Liver (tissue), 3 donors: ENCODE measurements around the gene PELI2.

ENCODE experiments used
- FOXA1 ChIP-seq: IDR thresholded peaks from 2 replicates; pipeline ENCODE4 v1.6.1; 2016; ENCODE audit warnings: antibody characterized with exemption
- GABPA ChIP-seq, 2 donors: IDR thresholded peaks in 1 of 2; conservative IDR thresholded peaks in 1 of 2; 2 replicates each; pipeline ENCODE4 v1.6.1; 2016; ENCODE audit warnings: antibody characterized with exemption in 2 of 2, mild to moderate bottlenecking in 1 of 2, moderate library complexity in 1 of 2
- HNF4A ChIP-seq, 2 donors: conservative IDR thresholded peaks; 2 replicates each; pipeline ENCODE4 v1.6.1; 2016; ENCODE audit warnings: antibody characterized with exemption in 2 of 2, mild to moderate bottlenecking in 2 of 2
- NR2F2 ChIP-seq: IDR thresholded peaks from 2 replicates; pipeline ENCODE4 v1.6.1; 2016; ENCODE audit warnings: antibody characterized with exemption
- RAD21 ChIP-seq, 2 donors: IDR thresholded peaks; 2 replicates each; pipeline ENCODE4 v1.6.1; 2016; ENCODE audit warnings: antibody characterized with exemption in 2 of 2, mild to moderate bottlenecking in 2 of 2
- SP1 ChIP-seq: IDR thresholded peaks from 2 replicates; pipeline ENCODE4 v1.6.1; 2018; ENCODE audit warnings: antibody characterized with exemption, mild to moderate bottlenecking
- TAF1 ChIP-seq: conservative IDR thresholded peaks from 2 replicates; pipeline ENCODE4 v1.6.1; 2016; ENCODE audit warnings: antibody characterized with exemption, mild to moderate bottlenecking
- TF ChIP-seq, protein P1 (sequence below): fragments of 150-350 bp; IDR thresholded peaks from 2 replicates; pipeline ENCODE4 v1.5.1; 2017; ENCODE audit warnings: improper control_type of control experiment, low read depth, low read length; ENCODE audit not compliant: missing input control
- TF ChIP-seq, protein P2 (sequence below): IDR thresholded peaks from 2 replicates; pipeline ENCODE4 v1.6.1; 2016; ENCODE audit warnings: antibody characterized with exemption
- TF ChIP-seq, protein P3 (sequence below): IDR thresholded peaks from 2 replicates; pipeline ENCODE4 v1.6.1; 2016; ENCODE audit warnings: antibody characterized with exemption, mild to moderate bottlenecking
- donor health status: healthy.
- donor health status: healthy.

DNA sequence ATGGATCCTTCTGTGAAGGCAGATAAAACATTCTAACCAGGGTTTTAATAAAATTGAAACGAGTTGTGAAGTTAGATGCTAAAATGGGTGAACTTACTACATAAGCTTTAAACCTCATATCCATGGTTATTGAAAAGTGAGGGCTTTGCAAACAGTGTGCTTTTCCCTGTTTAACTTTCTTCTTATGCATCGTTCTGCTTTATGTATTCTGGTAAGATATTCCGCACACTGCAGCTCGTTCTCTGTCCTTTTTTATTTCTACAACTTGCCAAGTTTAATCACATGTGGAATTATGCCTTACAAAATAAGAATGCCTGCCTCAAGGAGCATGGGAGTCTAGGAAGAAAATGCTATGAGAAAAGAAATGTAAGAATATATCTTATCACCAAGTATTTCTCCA, 30.9 kb downstream of the PELI2 start:
- no peak for TF ChIP-seq HNF4A (conservative IDR thresholded peaks at IDR 0.05)
- TF ChIP-seq, protein P1, sequence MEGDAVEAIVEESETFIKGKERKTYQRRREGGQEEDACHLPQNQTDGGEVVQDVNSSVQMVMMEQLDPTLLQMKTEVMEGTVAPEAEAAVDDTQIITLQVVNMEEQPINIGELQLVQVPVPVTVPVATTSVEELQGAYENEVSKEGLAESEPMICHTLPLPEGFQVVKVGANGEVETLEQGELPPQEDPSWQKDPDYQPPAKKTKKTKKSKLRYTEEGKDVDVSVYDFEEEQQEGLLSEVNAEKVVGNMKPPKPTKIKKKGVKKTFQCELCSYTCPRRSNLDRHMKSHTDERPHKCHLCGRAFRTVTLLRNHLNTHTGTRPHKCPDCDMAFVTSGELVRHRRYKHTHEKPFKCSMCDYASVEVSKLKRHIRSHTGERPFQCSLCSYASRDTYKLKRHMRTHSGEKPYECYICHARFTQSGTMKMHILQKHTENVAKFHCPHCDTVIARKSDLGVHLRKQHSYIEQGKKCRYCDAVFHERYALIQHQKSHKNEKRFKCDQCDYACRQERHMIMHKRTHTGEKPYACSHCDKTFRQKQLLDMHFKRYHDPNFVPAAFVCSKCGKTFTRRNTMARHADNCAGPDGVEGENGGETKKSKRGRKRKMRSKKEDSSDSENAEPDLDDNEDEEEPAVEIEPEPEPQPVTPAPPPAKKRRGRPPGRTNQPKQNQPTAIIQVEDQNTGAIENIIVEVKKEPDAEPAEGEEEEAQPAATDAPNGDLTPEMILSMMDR, result no peak
- TF ChIP-seq, protein P2, sequence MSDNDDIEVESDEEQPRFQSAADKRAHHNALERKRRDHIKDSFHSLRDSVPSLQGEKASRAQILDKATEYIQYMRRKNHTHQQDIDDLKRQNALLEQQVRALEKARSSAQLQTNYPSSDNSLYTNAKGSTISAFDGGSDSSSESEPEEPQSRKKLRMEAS, result no peak
- no peak for TF ChIP-seq GABPA (IDR thresholded peaks at IDR 0.05 in 1 of 2, conservative IDR thresholded peaks at IDR 0.05 in 1 of 2)
- TF ChIP-seq, protein P3, sequence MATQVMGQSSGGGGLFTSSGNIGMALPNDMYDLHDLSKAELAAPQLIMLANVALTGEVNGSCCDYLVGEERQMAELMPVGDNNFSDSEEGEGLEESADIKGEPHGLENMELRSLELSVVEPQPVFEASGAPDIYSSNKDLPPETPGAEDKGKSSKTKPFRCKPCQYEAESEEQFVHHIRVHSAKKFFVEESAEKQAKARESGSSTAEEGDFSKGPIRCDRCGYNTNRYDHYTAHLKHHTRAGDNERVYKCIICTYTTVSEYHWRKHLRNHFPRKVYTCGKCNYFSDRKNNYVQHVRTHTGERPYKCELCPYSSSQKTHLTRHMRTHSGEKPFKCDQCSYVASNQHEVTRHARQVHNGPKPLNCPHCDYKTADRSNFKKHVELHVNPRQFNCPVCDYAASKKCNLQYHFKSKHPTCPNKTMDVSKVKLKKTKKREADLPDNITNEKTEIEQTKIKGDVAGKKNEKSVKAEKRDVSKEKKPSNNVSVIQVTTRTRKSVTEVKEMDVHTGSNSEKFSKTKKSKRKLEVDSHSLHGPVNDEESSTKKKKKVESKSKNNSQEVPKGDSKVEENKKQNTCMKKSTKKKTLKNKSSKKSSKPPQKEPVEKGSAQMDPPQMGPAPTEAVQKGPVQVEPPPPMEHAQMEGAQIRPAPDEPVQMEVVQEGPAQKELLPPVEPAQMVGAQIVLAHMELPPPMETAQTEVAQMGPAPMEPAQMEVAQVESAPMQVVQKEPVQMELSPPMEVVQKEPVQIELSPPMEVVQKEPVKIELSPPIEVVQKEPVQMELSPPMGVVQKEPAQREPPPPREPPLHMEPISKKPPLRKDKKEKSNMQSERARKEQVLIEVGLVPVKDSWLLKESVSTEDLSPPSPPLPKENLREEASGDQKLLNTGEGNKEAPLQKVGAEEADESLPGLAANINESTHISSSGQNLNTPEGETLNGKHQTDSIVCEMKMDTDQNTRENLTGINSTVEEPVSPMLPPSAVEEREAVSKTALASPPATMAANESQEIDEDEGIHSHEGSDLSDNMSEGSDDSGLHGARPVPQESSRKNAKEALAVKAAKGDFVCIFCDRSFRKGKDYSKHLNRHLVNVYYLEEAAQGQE, result no peak
- no peak for TF ChIP-seq FOXA1
- TF ChIP-seq RAD21 (IDR thresholded peaks at IDR 0.05), result no peak
- no peak for TF ChIP-seq TAF1
- no peak for TF ChIP-seq SP1
- TF ChIP-seq NR2F2, result no peak
